MCF 10A (cell line): ENCODE measurements around the gene SEPTIN1. TPM values are rescaled to one million over a fixed set of nuclear protein-coding genes. Genes with fewer than 3 reads are reported as not detected.
A peak's percentile ranks its signal among the peaks of the same experiment; 100 is the strongest.

ENCODE experiments used
- BruUV-seq: library from RNA; stranded (reverse); fragments of 400-500 nt; replicated peaks from 2 replicates; lab custom pipeline; 2021; lab: Mats Ljungman, UMichigan
- CTCF ChIA-PET: fragments of 300-600 bp; sonication (Branson Sonifier 250); formaldehyde crosslinking; extraction: SDS; loops from one replicate; lab custom pipeline; 2021; ENCODE audit warnings: antibody characterized with exemption, inconsistent platforms; lab: Yijun Ruan, JAX
- POLR2A ChIA-PET: fragments of 300-600, 350-650 bp; sonication (Branson Sonifier 250); formaldehyde crosslinking; extraction: SDS; loops from one replicate; lab custom pipeline; 2020; ENCODE audit warnings: antibody characterized with exemption, inconsistent platforms; lab: Yijun Ruan, JAX
- DNase-seq: peaks from one replicate; pipeline ENCODE4 v3.0.0-alpha.2; 2018; ENCODE audit not compliant: unreplicated experiment
- H3K27ac Mint-ChIP-seq: one replicate; pipeline ENCODE4 v1.8.0; 2022; ENCODE audit warnings: mild to moderate bottlenecking, low read depth, mixed read lengths; ENCODE audit not compliant: unreplicated experiment
- H3K27me3 Mint-ChIP-seq: one replicate; pipeline ENCODE4 v1.8.0; 2022; ENCODE audit warnings: mixed read lengths; ENCODE audit not compliant: insufficient read depth, unreplicated experiment
- H3K36me3 Mint-ChIP-seq: one replicate; pipeline ENCODE4 v1.8.0; 2022; ENCODE audit warnings: mild to moderate bottlenecking, moderate library complexity, mixed read lengths; ENCODE audit not compliant: insufficient read depth, unreplicated experiment
- H3K4me1 Mint-ChIP-seq: one replicate; pipeline ENCODE4 v1.8.0; 2022; ENCODE audit warnings: mixed read lengths; ENCODE audit not compliant: insufficient read depth, unreplicated experiment
- H3K4me3 Mint-ChIP-seq: one replicate; pipeline ENCODE4 v1.8.0; 2022; ENCODE audit warnings: mild to moderate bottlenecking, moderate library complexity, mixed read lengths; ENCODE audit not compliant: unreplicated experiment
- H3K9me3 Mint-ChIP-seq: one replicate; pipeline ENCODE4 v1.8.0; 2022; ENCODE audit warnings: mixed read lengths; ENCODE audit not compliant: unreplicated experiment
- intact Hi-C: fragments of 100-400 bp; cut with micrococcal nuclease; formaldehyde crosslinking; loops from 2 replicates; pipeline ENCODE4 v1.14.1; 2022
- total RNA-seq: library from RNA; stranded (reverse); gene quantifications from 2 replicates; pipeline ENCODE4 v1.2.3, GENCODE V29; 2022
- TF ChIP-seq, protein P1 (sequence below): fragments of 200-600 bp; IDR thresholded peaks from one replicate; pipeline ENCODE4 v1.8.0; 2022; ENCODE audit warnings: antibody characterized with exemption, mild to moderate bottlenecking; ENCODE audit not compliant: unreplicated experiment

Gene SEPTIN1
- total RNA-seq, 1 experiment from 2014 or later: 1.7 TPM

DNA sequence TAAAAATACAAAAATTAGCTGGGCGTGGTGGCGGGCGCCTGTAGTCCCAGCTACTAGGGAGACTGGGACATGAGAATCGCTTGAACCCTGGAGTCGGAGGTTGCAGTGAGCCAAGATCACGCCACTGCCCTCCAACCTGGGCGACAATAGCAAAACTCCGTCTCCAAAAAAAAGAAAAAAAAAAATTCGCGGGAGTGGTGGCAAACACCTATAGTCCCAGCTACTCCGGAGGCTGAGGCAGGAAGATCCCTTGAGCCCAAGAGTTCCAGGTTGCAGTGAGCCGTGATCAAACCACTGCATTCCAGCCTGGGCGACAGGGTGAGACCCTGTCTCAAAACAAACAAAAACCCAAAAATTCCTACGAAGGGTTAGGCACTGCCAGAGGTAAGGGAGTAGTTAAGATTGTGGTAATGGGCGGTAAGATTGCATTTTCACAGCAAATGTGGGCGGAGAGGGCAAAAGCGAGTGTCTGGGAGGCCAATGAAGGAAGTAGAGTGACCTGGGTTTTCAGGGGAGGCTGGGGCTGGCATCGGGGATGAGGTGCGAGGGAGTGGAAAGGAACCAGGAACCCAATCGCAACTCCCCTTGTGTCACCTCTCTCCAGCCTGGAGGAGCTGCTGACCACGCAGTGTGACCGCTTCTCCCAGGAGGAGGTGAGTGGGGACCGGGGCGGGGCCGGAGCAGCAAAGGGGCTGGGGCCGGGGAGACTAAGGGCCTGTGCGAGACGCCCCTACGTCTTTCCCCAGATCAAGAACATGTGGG lies 5.1 kb downstream of the SEPTIN1 start:
- Mint-ChIP-seq H3K27ac (peak overlapping the region; percentile 99), H3K36me3 (peaks cover 14% of the 10 kb centered on the region), H3K4me3 (peak overlapping the region; percentile 92), H3K4me1 (peaks cover 13% of the 10 kb centered on the region), H3K9me3 (no peaks in the 10 kb centered on the region), H3K27me3 (no peaks in the 10 kb centered on the region)
- BruUV-seq: no TSS peak
- POLR2A ChIA-PET: interaction anchor here (0.9 to 3.7 kb wide), 18 partner anchors 8 to 312 kb away, joined by 3 to 20 read pairs (median 5); partner anchors contain the start of genes ALDOA, CD2BP2, ZNF48 and ZNF771
- no peak for DNase-seq
- CTCF ChIA-PET: interaction anchor here (0.7 to 1.3 kb wide), 4 partner anchors 11 to 32 kb away, joined by 3 to 4 read pairs (median 4); partner anchors contain the start of gene ZNF48
- TF ChIP-seq, protein P1, sequence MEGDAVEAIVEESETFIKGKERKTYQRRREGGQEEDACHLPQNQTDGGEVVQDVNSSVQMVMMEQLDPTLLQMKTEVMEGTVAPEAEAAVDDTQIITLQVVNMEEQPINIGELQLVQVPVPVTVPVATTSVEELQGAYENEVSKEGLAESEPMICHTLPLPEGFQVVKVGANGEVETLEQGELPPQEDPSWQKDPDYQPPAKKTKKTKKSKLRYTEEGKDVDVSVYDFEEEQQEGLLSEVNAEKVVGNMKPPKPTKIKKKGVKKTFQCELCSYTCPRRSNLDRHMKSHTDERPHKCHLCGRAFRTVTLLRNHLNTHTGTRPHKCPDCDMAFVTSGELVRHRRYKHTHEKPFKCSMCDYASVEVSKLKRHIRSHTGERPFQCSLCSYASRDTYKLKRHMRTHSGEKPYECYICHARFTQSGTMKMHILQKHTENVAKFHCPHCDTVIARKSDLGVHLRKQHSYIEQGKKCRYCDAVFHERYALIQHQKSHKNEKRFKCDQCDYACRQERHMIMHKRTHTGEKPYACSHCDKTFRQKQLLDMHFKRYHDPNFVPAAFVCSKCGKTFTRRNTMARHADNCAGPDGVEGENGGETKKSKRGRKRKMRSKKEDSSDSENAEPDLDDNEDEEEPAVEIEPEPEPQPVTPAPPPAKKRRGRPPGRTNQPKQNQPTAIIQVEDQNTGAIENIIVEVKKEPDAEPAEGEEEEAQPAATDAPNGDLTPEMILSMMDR: no peak
- intact Hi-C loops: no loop called here

GRCh38 chr16:30376461-30376902 lies 5.9 kb downstream of the SEPTIN1 start:
- intact Hi-C loops: no loop called here
- no TSS peak for BruUV-seq
- POLR2A ChIA-PET: interaction anchor here (1.2 to 3.7 kb wide), 7 partner anchors 7 to 311 kb away, joined by 3 to 20 read pairs (median 7); partner anchors contain the start of genes ALDOA, CD2BP2, ZNF48 and ZNF771

DNA sequence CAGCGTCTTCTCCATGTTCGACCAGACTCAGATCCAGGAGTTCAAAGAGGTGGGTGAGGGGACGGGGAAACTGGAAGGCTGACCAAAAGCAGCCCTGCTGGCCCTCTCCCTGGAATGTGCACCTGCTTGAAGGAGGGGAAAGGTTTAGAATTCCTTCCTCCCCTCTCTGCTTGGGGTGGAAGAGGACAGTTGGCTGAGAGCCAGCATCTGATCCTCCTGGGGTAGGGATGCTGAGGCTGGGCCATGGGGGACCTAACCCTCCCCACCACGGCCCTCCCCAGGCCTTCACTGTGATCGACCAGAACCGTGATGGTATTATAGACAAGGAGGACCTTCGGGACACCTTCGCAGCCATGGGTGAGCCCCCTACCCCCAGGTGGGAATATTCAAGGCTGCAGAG lies 6.5 kb downstream of the SEPTIN1 start:
- Mint-ChIP-seq H3K4me3 (no peak overlapping the region), H3K36me3 (peaks cover 13% of the 10 kb centered on the region), H3K4me1 (peaks cover 26% of the 10 kb centered on the region), H3K9me3 (no peaks in the 10 kb centered on the region), H3K27ac (no peak overlapping the region), H3K27me3 (no peaks in the 10 kb centered on the region)
- intact Hi-C loops: no loop called here
- ChIA-PET POLR2A (interaction anchor here (2.9 to 3.7 kb wide), 2 partner anchors 20 to 32 kb away, joined by 19 to 20 read pairs; partner anchors contain the start of genes ZNF48 and ZNF771), CTCF (interaction anchor here (0.6 to 2.6 kb wide), 3 partner anchors 29 to 320 kb away, joined by 3 to 9 read pairs (median 6); no protein-coding TSS in a partner anchor)
- TF ChIP-seq, protein P1: no peak
- no peak for DNase-seq
- BruUV-seq: no TSS peak

More at GRCh38 chr16:30376461-30376902, 5.9 kb downstream of the SEPTIN1 start:
- H3K4me1 Mint-ChIP-seq: peaks cover 20% of the 10 kb centered on the region
- DNase-seq: no peak
- TF ChIP-seq, protein P1: no peak
- no peaks in the 10 kb centered on the region for H3K27me3 Mint-ChIP-seq
- H3K36me3 Mint-ChIP-seq: peaks cover 14% of the 10 kb centered on the region
- H3K9me3 Mint-ChIP-seq: no peaks in the 10 kb centered on the region
- CTCF ChIA-PET: interaction anchor here (0.6 to 2.6 kb wide), 3 partner anchors 21 to 33 kb away, joined by 3 to 9 read pairs (median 3); no protein-coding TSS in a partner anchor
- H3K27ac Mint-ChIP-seq: no peak overlapping the region
- no peak overlapping the region for H3K4me3 Mint-ChIP-seq

DNA sequence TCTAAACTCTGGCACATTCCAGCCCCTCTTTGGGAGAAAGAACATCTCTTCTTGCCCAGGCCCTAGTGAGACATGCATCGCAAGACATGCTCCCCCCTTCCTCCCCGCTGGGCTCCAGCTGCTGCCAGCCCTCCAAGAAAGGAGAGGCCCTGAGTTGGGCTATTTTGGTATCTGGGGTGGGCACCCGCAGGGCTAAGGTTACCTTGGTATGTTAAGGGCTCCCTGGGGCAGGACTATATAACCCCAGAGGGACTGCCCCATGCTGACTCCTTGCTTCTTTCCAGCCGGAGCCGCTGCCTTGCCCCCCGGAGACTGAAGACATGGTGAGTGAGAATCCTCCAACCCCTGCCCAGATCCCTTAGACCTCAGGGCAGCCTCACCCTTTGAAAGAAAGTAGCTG lies 7.8 kb downstream of the SEPTIN1 start, which contains the start of gene MYL11:
Gene MYL11, plus strand, starts transcription at position 265 of the 400 bp plus-strand sequence. Its CDS starts 56 bp downstream, at position 321.
- Mint-ChIP-seq H3K4me1 (peaks cover 19% of the 10 kb centered on the region), H3K27ac (no peak within 1 kb of the TSS), H3K4me3 (no peak within 1 kb of the TSS), H3K27me3 (no peaks in the 10 kb centered on the region), H3K36me3 (no peaks in the 10 kb centered on the region), H3K9me3 (no peaks in the 10 kb centered on the region)
- ChIA-PET POLR2A (no interaction called here), CTCF (interaction anchor here (0.6 to 2.6 kb wide), 2 partner anchors 35 to 210 kb away, joined by 4 to 9 read pairs; no protein-coding TSS in a partner anchor)
- TF ChIP-seq, protein P1: no peak
- DNase-seq: no peak
- intact Hi-C loops: no loop called here
- BruUV-seq: no TSS peak
